GM18517 (cell line): ENCODE measurements around the gene TMEM59L.
"Not testable (repeated sequence)": the region's sequence is repeated elsewhere in the genome, so short reads cannot be mapped to it uniquely, and the experiment has no call there.

ENCODE experiments used
- ATAC-seq: cut with Tn5 transposase; IDR thresholded peaks from one replicate; pipeline ENCODE4 v1.9.1; 2021; ENCODE audit warnings: mild to moderate bottlenecking, moderate library complexity; ENCODE audit not compliant: unreplicated experiment

The TMEM59L gene

GRCh38 chr19:18612772-18613588 is at the start of gene TMEM59L:
Gene TMEM59L, plus strand, starts transcription at chr19:18612870. Its CDS starts 89 bp downstream, at chr19:18612959.
- no peak for ATAC-seq

DNA sequence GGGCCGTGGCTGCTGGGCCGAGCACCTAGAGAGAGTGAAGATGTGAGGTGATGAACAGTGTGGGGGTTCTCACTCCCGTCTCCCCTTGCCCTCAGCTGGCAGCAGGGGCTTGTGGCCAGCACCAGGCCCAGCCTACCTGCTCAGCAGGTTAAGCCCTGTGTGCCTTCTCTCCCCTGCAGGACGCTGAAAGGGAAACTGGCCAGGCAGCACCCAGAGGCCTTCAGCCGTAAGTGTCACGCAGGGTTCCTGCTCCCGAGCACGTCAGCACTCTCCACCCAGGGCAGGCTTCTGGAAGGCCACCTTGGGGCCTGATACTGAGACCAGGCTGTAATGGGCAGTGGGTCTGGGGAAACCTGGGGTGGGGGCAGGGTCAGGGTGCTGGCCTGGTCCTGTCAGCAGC is 45.7 kb upstream of the TMEM59L start:
- no peak for ATAC-seq

DNA sequence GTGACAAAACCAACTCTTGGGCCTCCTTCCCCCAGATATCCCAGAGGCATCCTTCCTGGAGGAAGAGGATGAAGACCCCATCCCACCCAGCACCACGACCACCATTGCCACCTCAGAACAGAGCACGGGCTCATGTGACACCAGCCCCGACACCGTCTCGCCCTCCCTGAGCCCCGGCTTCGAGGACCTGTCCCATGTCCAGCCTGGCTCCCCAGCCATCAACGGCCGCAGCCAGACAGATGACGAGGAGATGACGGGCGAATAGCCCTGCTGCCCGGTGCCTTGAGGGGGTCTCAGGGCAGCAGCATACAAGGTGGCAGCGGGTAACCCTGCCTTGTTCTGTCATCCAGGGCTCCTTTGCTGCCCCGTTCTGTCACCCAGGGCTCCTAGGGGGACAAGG is 44.3 kb upstream of the TMEM59L start:
- ATAC-seq: no peak

DNA sequence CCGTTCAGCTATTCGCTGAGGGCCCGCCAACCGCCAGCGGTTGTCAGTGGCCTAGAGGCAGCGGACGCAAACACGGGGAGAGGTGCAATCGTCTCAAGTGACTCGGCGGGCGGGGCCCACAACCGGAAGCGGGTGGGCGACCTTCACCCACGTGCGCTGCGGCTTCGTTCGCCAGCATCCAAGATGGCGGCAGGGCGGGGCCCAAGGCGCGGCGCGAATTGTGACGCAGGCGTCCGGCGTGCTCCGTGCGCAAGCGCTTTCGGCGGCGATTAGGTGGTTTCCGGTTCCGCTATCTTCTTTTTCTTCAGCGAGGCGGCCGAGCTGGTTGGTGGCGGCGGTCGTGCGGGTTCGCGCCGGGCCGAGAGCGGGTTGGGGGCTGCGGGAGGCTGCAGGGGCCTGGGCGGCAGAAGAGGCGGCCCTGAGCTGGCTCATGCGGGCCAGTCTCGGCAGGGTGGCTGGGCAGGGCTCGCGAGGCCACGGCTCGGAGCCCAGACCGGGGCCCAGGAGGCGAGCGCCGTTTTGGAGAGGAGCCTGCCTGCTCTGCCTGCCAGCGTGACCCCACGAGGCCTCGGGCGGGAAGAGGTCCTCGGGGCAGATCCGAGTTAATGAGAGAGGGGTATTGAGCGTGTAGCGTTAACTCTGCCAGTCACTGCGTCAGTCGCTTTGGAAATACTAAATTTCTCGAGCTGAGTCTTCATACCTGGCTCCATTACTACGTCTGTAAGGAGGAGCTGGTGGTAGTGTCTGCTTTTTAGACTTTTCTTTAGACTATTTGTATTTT is 40.9 kb upstream of the TMEM59L start, which contains the start of gene UBA52:
Gene UBA52, plus strand, starts transcription at position 294 of the 781 bp plus-strand sequence. CDS start 1,444 bp downstream, outside the sequence.
- peak; percentile 84 for ATAC-seq

DNA sequence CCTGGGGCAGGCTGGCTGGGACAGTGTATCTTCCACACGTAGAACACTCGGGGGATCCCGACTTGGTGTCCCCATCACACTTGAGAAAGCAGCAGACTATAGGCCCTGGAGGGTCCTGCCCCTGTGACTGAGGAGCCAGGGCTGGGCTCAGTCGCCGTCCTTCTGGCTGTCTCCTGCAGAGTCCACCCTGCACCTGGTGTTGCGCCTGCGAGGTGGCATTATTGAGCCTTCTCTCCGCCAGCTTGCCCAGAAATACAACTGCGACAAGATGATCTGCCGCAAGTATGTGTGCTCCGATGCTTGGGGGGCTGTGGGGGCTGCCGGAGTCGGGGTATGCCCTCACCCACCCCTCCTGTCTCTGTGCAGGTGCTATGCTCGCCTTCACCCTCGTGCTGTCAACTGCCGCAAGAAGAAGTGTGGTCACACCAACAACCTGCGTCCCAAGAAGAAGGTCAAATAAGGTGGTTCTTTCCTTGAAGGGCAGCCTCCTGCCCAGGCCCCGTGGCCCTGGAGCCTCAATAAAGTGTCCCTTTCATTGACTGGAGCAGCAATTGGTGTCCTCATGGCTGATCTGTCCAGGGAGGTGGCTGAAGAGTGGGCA is 37.9 kb upstream of the TMEM59L start:
- no peak for ATAC-seq

DNA sequence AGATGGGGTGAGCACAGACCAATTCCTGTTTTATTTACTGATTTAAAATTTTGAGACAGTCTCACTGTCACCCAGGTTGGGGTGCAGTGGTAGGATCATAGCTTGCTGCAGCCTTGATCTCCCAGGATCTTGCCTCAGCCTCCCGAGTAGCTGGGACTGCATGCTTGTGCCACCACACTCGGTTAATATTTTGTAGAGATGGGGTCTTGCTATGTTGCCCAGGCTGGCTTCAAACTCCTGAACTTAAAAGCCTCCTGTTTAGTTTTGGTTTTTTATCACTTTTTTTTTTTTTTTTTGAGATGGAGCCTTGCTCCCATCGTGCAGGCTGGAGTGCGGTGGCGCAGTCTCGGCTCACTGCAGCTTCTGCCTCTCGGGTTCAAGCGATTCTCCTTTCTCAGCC is 36.3 kb upstream of the TMEM59L start:
- ATAC-seq: no peak

GRCh38 chr19:18577365-18577914 is 35.2 kb upstream of the TMEM59L start:
- ATAC-seq: no peak

DNA sequence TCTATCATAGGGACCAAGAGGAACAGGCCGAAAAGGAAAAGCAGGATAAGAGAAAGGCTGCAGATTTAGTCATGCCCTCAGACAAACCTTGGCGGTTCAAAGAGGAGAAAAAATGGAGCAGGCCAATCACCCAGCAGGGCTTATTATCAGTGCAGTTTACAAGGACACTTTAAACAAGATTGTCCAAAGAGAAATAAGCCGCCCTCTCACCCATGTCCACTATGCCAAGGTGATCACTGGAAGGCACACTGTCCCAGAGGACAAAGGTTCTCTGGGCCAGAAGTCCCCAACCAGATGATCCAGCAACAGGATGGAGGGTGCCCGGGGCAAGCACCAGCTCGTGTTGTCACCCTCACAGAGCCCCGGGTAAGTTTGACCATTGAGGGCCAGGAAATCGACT is 32.4 kb upstream of the TMEM59L start:
- ATAC-seq: no peak

DNA sequence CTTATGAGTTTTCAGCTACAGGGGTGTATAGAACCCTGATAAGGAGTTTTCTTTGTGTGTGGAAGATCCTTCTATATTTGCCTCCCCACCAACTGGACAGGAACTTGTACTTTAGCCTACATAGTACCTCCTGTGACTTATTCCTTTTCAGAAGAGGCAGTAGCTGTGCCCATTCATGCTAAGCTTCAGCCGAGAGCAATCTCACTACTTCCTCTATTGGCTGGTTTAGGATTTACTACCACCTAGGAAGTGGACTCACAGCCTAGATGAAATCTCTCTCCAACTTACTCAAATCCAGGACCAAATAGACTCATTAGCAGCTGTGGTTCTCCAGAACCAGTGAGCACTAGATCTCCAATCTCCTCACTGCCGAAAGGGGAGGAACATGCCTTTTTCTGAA is 26.4 kb upstream of the TMEM59L start:
- no peak for ATAC-seq

DNA sequence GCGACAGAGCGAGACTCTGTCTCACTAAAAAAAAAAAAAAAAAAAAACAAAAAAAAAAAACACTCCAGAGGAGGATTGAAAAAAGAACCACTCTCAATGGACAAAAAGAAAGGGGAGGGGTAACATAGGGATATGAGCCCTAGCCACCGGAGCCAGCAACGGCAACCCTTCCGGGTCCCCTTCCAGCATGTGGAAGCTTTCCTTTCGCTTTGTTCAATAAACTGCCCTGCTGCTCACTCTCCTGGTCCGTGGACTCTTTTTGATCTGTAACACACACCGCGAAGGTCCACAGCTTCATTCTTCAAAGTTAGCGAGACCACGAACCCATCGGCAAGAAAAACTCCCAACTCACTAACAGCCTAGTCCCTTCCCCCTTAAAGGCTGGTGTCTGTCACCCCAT is 25.1 kb upstream of the TMEM59L start:
- ATAC-seq: no peak

- ATAC-seq: no peak
Measured at GRCh38 chr19:18587962-18588610, 24.6 kb upstream of the TMEM59L start.

GRCh38 chr19:18588611-18589379 is 23.9 kb upstream of the TMEM59L start, which contains the start of gene REX1BD:
Gene REX1BD, plus strand, starts transcription at chr19:18588798. Its CDS starts 4 bp downstream, at chr19:18588802.
- peak; percentile 79 for ATAC-seq

DNA sequence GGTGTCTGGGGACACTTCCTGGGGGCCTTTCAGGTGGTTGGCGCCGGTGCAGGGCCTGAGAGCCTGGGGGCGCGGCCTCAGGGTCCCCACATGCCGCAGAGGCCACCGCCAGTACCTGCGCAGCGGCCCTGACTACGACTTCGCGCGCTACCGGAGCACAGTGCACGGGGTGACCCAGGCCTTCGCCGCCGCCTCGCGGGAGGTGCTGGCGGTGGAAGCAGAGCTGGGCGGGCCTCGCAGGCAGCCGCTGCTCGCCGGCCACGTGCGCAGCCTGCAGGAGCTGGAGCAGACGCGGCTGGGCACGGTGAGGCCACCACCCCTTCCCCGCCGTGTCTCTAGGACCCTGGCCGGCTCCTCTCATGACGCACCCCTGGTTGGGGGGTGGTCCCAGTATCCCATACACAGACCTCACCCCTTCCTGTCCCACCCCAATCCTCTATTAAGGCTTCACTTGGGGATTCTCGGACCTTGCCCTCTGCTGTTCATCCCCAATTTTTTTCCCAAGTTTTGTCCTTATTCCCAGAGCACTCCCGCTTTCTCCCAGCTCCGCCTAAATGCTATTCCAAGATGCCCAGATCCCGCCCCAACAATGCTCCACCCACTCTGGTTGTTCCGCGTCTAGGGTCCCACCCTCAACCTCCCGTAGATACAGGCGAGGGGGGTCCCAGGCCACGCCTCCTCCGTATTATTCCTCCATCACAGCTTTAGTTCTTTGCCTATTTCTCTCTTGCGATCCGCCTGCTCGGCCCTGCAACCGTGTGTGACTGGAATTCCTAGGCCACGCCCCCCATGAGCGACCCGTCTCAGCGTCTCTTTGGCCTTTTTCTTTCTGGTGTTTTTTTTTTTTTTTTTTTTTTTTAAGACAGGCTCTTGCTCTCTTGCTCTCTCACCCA is 23.0 kb upstream of the TMEM59L start:
- ATAC-seq: peak; percentile 40

DNA sequence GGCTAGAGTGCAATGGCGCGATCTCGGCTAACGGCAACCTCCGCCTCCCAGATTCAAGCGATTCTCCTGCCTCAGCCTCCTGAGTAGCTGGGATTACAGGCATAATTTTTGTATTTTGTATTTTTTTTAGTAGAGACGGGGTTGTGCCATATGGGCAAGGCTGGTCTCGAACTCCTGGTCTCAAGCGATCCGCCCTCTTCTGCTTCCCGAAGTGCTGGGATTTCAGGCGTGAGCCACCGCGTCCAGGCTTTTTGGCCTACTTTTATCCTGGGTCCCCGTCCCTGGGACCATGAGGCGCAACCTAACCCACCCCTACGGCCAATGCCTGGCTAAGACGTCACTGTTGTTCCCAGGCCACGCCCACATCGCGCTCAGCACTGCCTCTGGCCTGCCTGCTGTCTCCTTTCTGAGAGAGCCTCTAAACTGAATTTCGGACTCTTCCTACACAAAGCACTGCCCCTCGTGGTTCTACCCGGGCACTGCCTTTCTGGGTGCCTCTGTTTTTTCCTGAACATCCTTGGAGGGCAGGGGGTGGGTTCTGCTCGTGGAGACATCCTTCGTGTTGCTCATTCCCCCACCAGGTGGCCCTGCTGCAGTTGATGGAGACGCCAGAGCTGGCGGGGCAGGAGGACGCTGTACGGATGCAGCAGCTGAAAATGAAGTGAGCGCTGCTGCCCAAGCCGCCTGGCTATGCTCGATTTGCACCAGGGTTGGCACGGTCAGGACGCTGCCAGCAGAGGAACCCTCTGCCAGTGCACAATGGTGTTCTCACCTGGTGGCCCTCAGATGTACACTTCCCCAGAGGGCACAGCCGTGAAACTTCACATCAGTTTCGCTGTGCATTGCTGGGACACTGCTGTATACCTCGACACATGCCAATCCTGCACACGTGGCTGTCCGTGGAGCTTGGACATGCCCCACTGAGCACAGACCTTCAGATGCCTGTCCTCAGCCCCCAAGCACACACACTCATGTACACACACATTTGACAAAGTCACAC is 22.1 kb upstream of the TMEM59L start:
- no peak for ATAC-seq

GRCh38 chr19:18591735-18592385 is 20.8 kb upstream of the TMEM59L start:
- no peak for ATAC-seq

- ATAC-seq: not testable (repeated sequence)
Measured at GRCh38 chr19:18592732-18593131, 19.9 kb upstream of the TMEM59L start.
